ENCODE results near the gene RECQL5.

The RECQL5 gene

GRCh38 chr17:75622771-75623273 lies 44.1 kb downstream of the RECQL5 start:
- no peak overlapping the region for H3K4me3 ChIP-seq (ENCODE audit: insufficient read depth, low read depth, low read length, poor library complexity, severe bottlenecking)
- no peaks in the 10 kb centered on the region for H3K36me3 ChIP-seq (ENCODE audit: control insufficient read depth, insufficient read depth, low read length)

GRCh38 chr17:75622076-75622475 lies 44.9 kb downstream of the RECQL5 start:
- H3K4me3 ChIP-seq (ENCODE audit: insufficient read depth, low read depth, low read length, poor library complexity, severe bottlenecking): no peak overlapping the region
- H3K27me3 ChIP-seq (replicated peaks; ENCODE audit: control insufficient read depth, insufficient read depth, low read length, poor library complexity, severe bottlenecking): no peaks in the 10 kb centered on the region
- no peaks in the 10 kb centered on the region for H3K9me3 ChIP-seq (ENCODE audit: control insufficient read depth, low read length)
- DNase-seq: no peak
- H3K36me3 ChIP-seq (ENCODE audit: control insufficient read depth, insufficient read depth, low read length): no peaks in the 10 kb centered on the region
- no peaks in the 10 kb centered on the region for H3K4me1 ChIP-seq (ENCODE audit: control insufficient read depth, insufficient read depth, low read length, poor library complexity, severe bottlenecking)
- no peak overlapping the region for H3K27ac ChIP-seq (ENCODE audit: insufficient read depth, low read length, poor library complexity, severe bottlenecking)

More at GRCh38 chr17:75622771-75623273, 44.1 kb downstream of the RECQL5 start:
- Histone ChIP-seq H3K4me1 (ENCODE audit: control insufficient read depth, insufficient read depth, low read length, poor library complexity, severe bottlenecking) (no peaks in the 10 kb centered on the region), H3K9me3 (ENCODE audit: control insufficient read depth, low read length) (no peaks in the 10 kb centered on the region), H3K27me3 (replicated peaks; ENCODE audit: control insufficient read depth, insufficient read depth, low read length, poor library complexity, severe bottlenecking) (no peaks in the 10 kb centered on the region), H3K27ac (ENCODE audit: insufficient read depth, low read length, poor library complexity, severe bottlenecking) (no peak overlapping the region)
- no peak for DNase-seq

GRCh38 chr17:75621489-75621888 lies 45.5 kb downstream of the RECQL5 start:
- Histone ChIP-seq H3K4me3 (ENCODE audit: insufficient read depth, low read depth, low read length, poor library complexity, severe bottlenecking) (no peak overlapping the region), H3K36me3 (ENCODE audit: control insufficient read depth, insufficient read depth, low read length) (no peaks in the 10 kb centered on the region), H3K27ac (ENCODE audit: insufficient read depth, low read length, poor library complexity, severe bottlenecking) (no peak overlapping the region), H3K9me3 (ENCODE audit: control insufficient read depth, low read length) (no peaks in the 10 kb centered on the region), H3K27me3 (replicated peaks; ENCODE audit: control insufficient read depth, insufficient read depth, low read length, poor library complexity, severe bottlenecking) (no peaks in the 10 kb centered on the region), H3K4me1 (ENCODE audit: control insufficient read depth, insufficient read depth, low read length, poor library complexity, severe bottlenecking) (no peaks in the 10 kb centered on the region)
- DNase-seq: no peak

GRCh38 chr17:75619506-75620431 lies 47.2 kb downstream of the RECQL5 start:
- no peaks in the 10 kb centered on the region for H3K27me3 ChIP-seq (replicated peaks; ENCODE audit: control insufficient read depth, insufficient read depth, low read length, poor library complexity, severe bottlenecking)
- H3K9me3 ChIP-seq (ENCODE audit: control insufficient read depth, low read length): no peaks in the 10 kb centered on the region
- DNase-seq: no peak
- H3K36me3 ChIP-seq (ENCODE audit: control insufficient read depth, insufficient read depth, low read length): no peaks in the 10 kb centered on the region
- H3K4me1 ChIP-seq (ENCODE audit: control insufficient read depth, insufficient read depth, low read length, poor library complexity, severe bottlenecking): no peaks in the 10 kb centered on the region
- no peak overlapping the region for H3K4me3 ChIP-seq (ENCODE audit: insufficient read depth, low read depth, low read length, poor library complexity, severe bottlenecking)
- no peak overlapping the region for H3K27ac ChIP-seq (ENCODE audit: insufficient read depth, low read length, poor library complexity, severe bottlenecking)

- Histone ChIP-seq H3K27me3 (replicated peaks; ENCODE audit: control insufficient read depth, insufficient read depth, low read length, poor library complexity, severe bottlenecking) (no peaks in the 10 kb centered on the region), H3K27ac (ENCODE audit: insufficient read depth, low read length, poor library complexity, severe bottlenecking) (no peak overlapping the region), H3K4me3 (ENCODE audit: insufficient read depth, low read depth, low read length, poor library complexity, severe bottlenecking) (no peak overlapping the region), H3K36me3 (ENCODE audit: control insufficient read depth, insufficient read depth, low read length) (no peaks in the 10 kb centered on the region), H3K4me1 (ENCODE audit: control insufficient read depth, insufficient read depth, low read length, poor library complexity, severe bottlenecking) (no peaks in the 10 kb centered on the region), H3K9me3 (ENCODE audit: control insufficient read depth, low read length) (no peaks in the 10 kb centered on the region)
- DNase-seq: no peak
Measured at GRCh38 chr17:75617675-75618074, 49.3 kb downstream of the RECQL5 start.

GRCh38 chr17:75617218-75617617 lies 49.7 kb downstream of the RECQL5 start:
- no peak overlapping the region for H3K27ac ChIP-seq (ENCODE audit: insufficient read depth, low read length, poor library complexity, severe bottlenecking)
- H3K4me3 ChIP-seq (ENCODE audit: insufficient read depth, low read depth, low read length, poor library complexity, severe bottlenecking): no peak overlapping the region
- no peaks in the 10 kb centered on the region for H3K9me3 ChIP-seq (ENCODE audit: control insufficient read depth, low read length)
- H3K27me3 ChIP-seq (replicated peaks; ENCODE audit: control insufficient read depth, insufficient read depth, low read length, poor library complexity, severe bottlenecking): no peaks in the 10 kb centered on the region
- no peaks in the 10 kb centered on the region for H3K36me3 ChIP-seq (ENCODE audit: control insufficient read depth, insufficient read depth, low read length)
- no peak for DNase-seq
- H3K4me1 ChIP-seq (ENCODE audit: control insufficient read depth, insufficient read depth, low read length, poor library complexity, severe bottlenecking): no peaks in the 10 kb centered on the region

GRCh38 chr17:75616521-75617122 lies 50.3 kb downstream of the RECQL5 start:
- Histone ChIP-seq H3K36me3 (ENCODE audit: control insufficient read depth, insufficient read depth, low read length) (no peaks in the 10 kb centered on the region), H3K27ac (ENCODE audit: insufficient read depth, low read length, poor library complexity, severe bottlenecking) (no peak overlapping the region), H3K4me3 (ENCODE audit: insufficient read depth, low read depth, low read length, poor library complexity, severe bottlenecking) (no peak overlapping the region), H3K27me3 (replicated peaks; ENCODE audit: control insufficient read depth, insufficient read depth, low read length, poor library complexity, severe bottlenecking) (no peaks in the 10 kb centered on the region), H3K9me3 (ENCODE audit: control insufficient read depth, low read length) (no peaks in the 10 kb centered on the region), H3K4me1 (ENCODE audit: control insufficient read depth, insufficient read depth, low read length, poor library complexity, severe bottlenecking) (no peaks in the 10 kb centered on the region)
- DNase-seq: no peak

GRCh38 chr17:75615301-75615700 lies 51.7 kb downstream of the RECQL5 start:
- no peak overlapping the region for H3K27ac ChIP-seq (ENCODE audit: insufficient read depth, low read length, poor library complexity, severe bottlenecking)
- H3K9me3 ChIP-seq (ENCODE audit: control insufficient read depth, low read length): no peaks in the 10 kb centered on the region
- H3K36me3 ChIP-seq (ENCODE audit: control insufficient read depth, insufficient read depth, low read length): no peaks in the 10 kb centered on the region
- H3K4me3 ChIP-seq (ENCODE audit: insufficient read depth, low read depth, low read length, poor library complexity, severe bottlenecking): no peak overlapping the region
- H3K4me1 ChIP-seq (ENCODE audit: control insufficient read depth, insufficient read depth, low read length, poor library complexity, severe bottlenecking): no peaks in the 10 kb centered on the region
- DNase-seq: no peak
- H3K27me3 ChIP-seq (replicated peaks; ENCODE audit: control insufficient read depth, insufficient read depth, low read length, poor library complexity, severe bottlenecking): no peaks in the 10 kb centered on the region

GRCh38 chr17:75614556-75615270 lies 52.2 kb downstream of the RECQL5 start:
- Histone ChIP-seq H3K4me3 (ENCODE audit: insufficient read depth, low read depth, low read length, poor library complexity, severe bottlenecking) (no peak overlapping the region), H3K27me3 (replicated peaks; ENCODE audit: control insufficient read depth, insufficient read depth, low read length, poor library complexity, severe bottlenecking) (no peaks in the 10 kb centered on the region)

More at GRCh38 chr17:75614556-75615270, 52.2 kb downstream of the RECQL5 start:
- no peak overlapping the region for H3K27ac ChIP-seq (ENCODE audit: insufficient read depth, low read length, poor library complexity, severe bottlenecking)
- no peaks in the 10 kb centered on the region for H3K9me3 ChIP-seq (ENCODE audit: control insufficient read depth, low read length)
- no peaks in the 10 kb centered on the region for H3K36me3 ChIP-seq (ENCODE audit: control insufficient read depth, insufficient read depth, low read length)
- DNase-seq: no peak
- H3K4me1 ChIP-seq (ENCODE audit: control insufficient read depth, insufficient read depth, low read length, poor library complexity, severe bottlenecking): no peaks in the 10 kb centered on the region
